Motor neuron (in vitro differentiated cells): ENCODE results near the gene SUN2. TPM values are rescaled to one million over a fixed set of nuclear protein-coding genes. Genes with fewer than 3 reads are reported as not detected.
A peak's percentile ranks its signal among the peaks of the same experiment; 100 is the strongest.

Experiments used
- ATAC-seq, 8 experiments: fragments of 200-7000 bp; cut with Tn5 transposase; replicated peaks in 6 of 8; 2 replicates each; pipeline ENCODE4 v1.8.0; 2021; ENCODE audit warnings: mild to moderate bottlenecking in 8 of 8, moderate library complexity in 8 of 8
- H3K27ac ChIP-seq, 2 donors: fragments of 250-450 bp; sonication (Bioruptor Pico); 2 replicates each; pipeline ENCODE4 v1.9.0; 2021; ENCODE audit warnings: antibody characterized with exemption in 2 of 2, mild to moderate bottlenecking in 2 of 2, moderate library complexity in 1 of 2
- H3K4me1 ChIP-seq, 2 donors: fragments of 250-450 bp; sonication (Bioruptor Pico); replicated peaks in 1 of 2; 2 replicates each; pipeline ENCODE4 v1.6.1; 2021; ENCODE audit warnings: antibody characterized with exemption in 2 of 2, mild to moderate bottlenecking in 2 of 2, moderate library complexity in 1 of 2
- H3K4me3 ChIP-seq, 5 donors: fragments of 250-450 bp; sonication (Bioruptor Pico); 2 replicates each; pipeline ENCODE4 v1.9.0; 2021; ENCODE audit warnings: antibody characterized with exemption in 5 of 5, mild to moderate bottlenecking in 5 of 5, moderate library complexity in 4 of 5
- WGBS, 10 experiments: fragments of 450-650 bp; shearing (Covaris generic); methylation state at CpG; one replicate each; pipeline ENCODE4 v1.0.0; 2022; 5-methylcytosine and 5-hydroxymethylcytosine counted together
- in situ Hi-C, 9 experiments: fragments of 400-800 bp; cut with MboI; loops; one replicate each; pipeline ENCODE4 v1.15.0; 2021; ENCODE audit warnings: low sequenced_read_pairs in 9 of 9, low pct_unique_long_range_greater_than_20kb in 2 of 9; ENCODE audit not compliant: unreplicated experiment in 9 of 9
- total RNA-seq, 8 experiments: library from RNA; unstranded; fragments of 300-600 nt; gene quantifications; 2 replicates each; pipeline versions ENCODE4 v1.2.3 to v1.2.4, GENCODE V29; 2022

SUN2 gene
- total RNA-seq, 8 experiments from 2014 or later: 29.8 to 49.9 (median 38.0) TPM

DNA sequence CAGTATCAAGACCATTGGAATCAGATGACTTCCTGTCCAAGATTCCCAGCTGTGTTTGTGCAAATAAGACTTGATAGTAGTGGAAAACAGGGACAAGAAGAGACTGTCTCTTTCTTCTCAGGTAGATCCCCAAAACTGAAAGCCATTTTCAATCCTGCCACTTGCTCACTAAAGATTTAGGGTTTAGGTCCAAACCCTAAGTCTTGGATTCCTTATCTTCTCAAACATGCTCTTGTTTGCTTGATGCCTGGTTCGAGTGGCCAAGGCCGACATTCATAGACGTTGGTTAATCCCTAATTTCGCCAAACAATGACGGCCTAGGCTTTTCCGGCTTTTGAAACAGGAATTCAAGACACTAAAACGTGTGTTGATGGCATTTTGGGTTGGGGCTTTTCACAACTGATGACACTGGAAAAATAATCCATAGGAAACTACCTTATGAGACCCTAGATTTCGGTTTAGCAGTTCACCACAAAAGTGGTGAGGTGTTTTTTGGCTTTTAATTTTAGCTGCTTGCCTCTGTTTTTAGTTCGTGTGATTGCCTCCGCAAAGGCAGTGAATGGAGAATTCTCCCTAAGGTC lies 51.1 kb downstream of the SUN2 start:
- 0 to 39% (median 17%) methylated on average over 3 to 10 of the region's 10 CpGs for WGBS, 10 experiments
- ATAC-seq: no peak
- peak overlapping the region; percentile 29 to 37 (median 31) for H3K4me3 ChIP-seq
- peaks cover 8 to 24% of the 10 kb centered on the region in 2 donors for H3K4me1 ChIP-seq
- in situ Hi-C loops: no loop called here
- peak overlapping the region; percentile 50 to 60 for H3K27ac ChIP-seq

GRCh38 chr22:38700789-38701628 lies 54.8 kb downstream of the SUN2 start, which contains the start of gene JOSD1:
Gene JOSD1 (minus strand): TSS chr22:38700943. CDS start chr22:38699987, 956 bp downstream.
- in situ Hi-C loops: no loop called here
- Histone ChIP-seq H3K27ac (peak within 1 kb of the TSS; percentile 90 to 92), H3K4me1 (peaks cover 32 to 41% of the 10 kb centered on the region in 2 donors), H3K4me3 (peak within 1 kb of the TSS; percentile 72 to 99 (median 83))
- ATAC-seq: peak; percentile 35 to 52 (median 48)
- WGBS, 10 experiments: 0 to 30% (median 3%) methylated on average over 2 to 21 of the region's 94 CpGs; no CpG with 5 or more reads in 5 of the 10 experiments

GRCh38 chr22:38700270-38700788 lies 55.5 kb downstream of the SUN2 start:
- H3K4me1 ChIP-seq: peaks cover 32 to 41% of the 10 kb centered on the region in 2 donors
- ATAC-seq: peak in 3 of 8 experiments; percentile 37 to 45 (median 44)
- peak overlapping the region; percentile 72 to 99 (median 83) for H3K4me3 ChIP-seq
- peak overlapping the region; percentile 90 to 92 for H3K27ac ChIP-seq
- 0 to 5% (median 0%) methylated on average over 3 to 15 of the region's 57 CpGs; no CpG with 5 or more reads in 4 of the 10 experiments for WGBS, 10 experiments
- in situ Hi-C loops: no loop called here

DNA sequence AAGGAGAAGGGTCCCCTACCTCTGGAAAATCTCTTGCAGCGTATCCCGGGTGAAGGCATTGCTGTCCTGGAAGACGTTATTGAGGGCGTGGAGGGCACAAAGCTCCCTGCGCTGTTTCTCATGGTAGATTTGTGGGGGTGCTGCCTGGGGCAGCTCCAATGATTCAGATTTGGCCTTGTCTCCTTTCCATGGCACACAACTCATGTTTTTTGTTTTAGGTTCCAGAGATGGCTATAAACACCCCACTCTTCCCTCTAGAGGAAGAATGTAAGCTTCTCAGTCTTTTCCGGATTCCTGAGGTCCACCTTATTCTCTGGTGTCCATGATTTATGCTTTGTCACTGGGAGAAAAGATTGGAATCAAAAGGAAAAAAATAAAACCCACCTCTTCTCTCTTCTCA lies 56.0 kb downstream of the SUN2 start:
- ATAC-seq: no peak
- H3K4me3 ChIP-seq: peak overlapping the region; percentile 72 to 99 (median 83)
- in situ Hi-C loops: no loop called here
- 0 to 18% (median 0%) methylated on average over 1 to 6 of the region's 6 CpGs; no CpG with 5 or more reads in 3 of the 10 experiments for WGBS, 10 experiments
- H3K4me1 ChIP-seq: peaks cover 31 to 40% of the 10 kb centered on the region in 2 donors
- H3K27ac ChIP-seq: peak overlapping the region in 1 of 2 donors; percentile 92

GRCh38 chr22:38699143-38699542 lies 56.7 kb downstream of the SUN2 start:
- 31 to 100% (median 68%) methylated on average over 1 to 5 of the region's 5 CpGs; no CpG with 5 or more reads in 2 of the 10 experiments for WGBS, 10 experiments
- no peak for ATAC-seq
- in situ Hi-C loops: no loop called here
- H3K4me1 ChIP-seq: peaks cover 27 to 36% of the 10 kb centered on the region in 2 donors
- no peak overlapping the region for H3K27ac ChIP-seq
- peak overlapping the region; percentile 72 to 99 (median 83) for H3K4me3 ChIP-seq

GRCh38 chr22:38698407-38699094 lies 57.2 kb downstream of the SUN2 start:
- in situ Hi-C loops: no loop called here
- Histone ChIP-seq H3K4me3 (peak overlapping the region; percentile 72 to 99 (median 83)), H3K27ac (no peak overlapping the region), H3K4me1 (peaks cover 27 to 36% of the 10 kb centered on the region in 2 donors)
- 80 to 100% (median 93%) methylated on average over 1 to 9 of the region's 13 CpGs; no CpG with 5 or more reads in 1 of the 10 experiments for WGBS, 10 experiments
- ATAC-seq: no peak

DNA sequence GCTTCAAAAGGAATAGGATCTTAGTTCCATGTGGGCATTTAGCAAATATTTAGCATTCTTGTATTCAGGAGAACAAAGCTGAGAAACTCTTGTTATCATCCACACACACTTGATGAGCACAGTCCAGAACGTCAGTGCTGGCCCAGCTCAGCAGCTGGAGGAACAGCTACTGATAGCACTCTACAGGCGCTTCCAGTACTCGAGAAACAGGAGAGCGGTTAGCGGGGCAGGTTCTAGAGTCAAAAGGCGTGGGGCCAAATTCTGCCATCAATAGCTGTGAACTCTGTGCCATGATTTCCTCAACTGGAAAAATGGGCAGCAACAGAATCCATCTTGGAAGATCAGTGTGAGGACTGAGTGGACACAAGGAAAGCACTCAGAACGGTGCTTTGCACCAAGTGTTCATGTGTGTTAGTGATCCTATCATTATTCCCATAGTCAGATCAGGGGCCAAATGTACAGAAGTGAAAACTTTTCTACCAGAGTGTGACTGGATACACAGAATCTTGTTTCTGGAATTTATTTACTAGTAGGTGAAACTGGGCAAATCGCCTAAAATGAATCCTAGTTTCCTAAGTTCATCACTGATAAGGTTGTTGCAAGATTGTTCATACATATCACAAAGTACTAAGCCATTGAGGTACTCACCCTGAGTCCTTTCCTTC lies 58.2 kb downstream of the SUN2 start:
- Histone ChIP-seq H3K4me3 (peak overlapping the region in 3 of 5 donors; percentile 77 to 99 (median 83)), H3K27ac (no peak overlapping the region), H3K4me1 (peaks cover 27 to 34% of the 10 kb centered on the region in 2 donors)
- ATAC-seq: no peak
- in situ Hi-C loops: no loop called here
- WGBS, 10 experiments: 60 to 100% (median 86%) methylated on average over 1 to 7 of the region's 8 CpGs; no CpG with 5 or more reads in 3 of the 10 experiments

GRCh38 chr22:38696606-38697424 lies 59.0 kb downstream of the SUN2 start:
- peak in 2 of 8 experiments; percentile 4 for ATAC-seq

DNA sequence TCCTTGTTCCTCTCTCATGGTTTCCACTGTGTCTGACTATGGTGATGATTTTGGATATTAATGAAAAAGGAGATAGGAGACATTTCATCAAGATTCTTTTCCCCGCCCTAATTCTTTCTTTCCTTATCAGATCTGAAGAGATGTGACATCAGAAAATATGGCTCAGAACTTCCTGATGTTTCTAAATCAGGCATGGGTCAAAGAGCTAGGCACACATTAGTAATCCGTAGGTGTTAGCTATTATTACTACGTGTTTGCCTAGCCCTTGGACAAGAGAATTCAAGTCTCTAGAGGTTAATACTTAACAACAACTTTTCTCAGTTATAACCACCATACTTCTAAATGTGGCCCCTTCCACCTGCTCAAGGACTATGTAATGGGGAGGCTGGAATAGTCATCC lies 60.9 kb downstream of the SUN2 start:
- WGBS, 10 experiments: 45 to 96% (median 82%) methylated on average over 2 to 3 of the region's 3 CpGs; no CpG with 5 or more reads in 2 of the 10 experiments
- H3K4me1 ChIP-seq: peaks cover 27 to 38% of the 10 kb centered on the region in 2 donors
- no peak overlapping the region for H3K4me3 ChIP-seq
- in situ Hi-C loops: no loop called here
- no peak overlapping the region for H3K27ac ChIP-seq
- no peak for ATAC-seq

More at GRCh38 chr22:38696606-38697424, 59.0 kb downstream of the SUN2 start:
- peak overlapping the region in 4 of 5 donors; percentile 3 to 99 (median 9) for H3K4me3 ChIP-seq
- peaks cover 27 to 35% of the 10 kb centered on the region in 2 donors for H3K4me1 ChIP-seq
- WGBS, 10 experiments: 25 to 83% (median 48%) methylated on average over 1 to 3 of the region's 3 CpGs; no CpG with 5 or more reads in 3 of the 10 experiments
- in situ Hi-C loops: no loop called here
- H3K27ac ChIP-seq: no peak overlapping the region

DNA sequence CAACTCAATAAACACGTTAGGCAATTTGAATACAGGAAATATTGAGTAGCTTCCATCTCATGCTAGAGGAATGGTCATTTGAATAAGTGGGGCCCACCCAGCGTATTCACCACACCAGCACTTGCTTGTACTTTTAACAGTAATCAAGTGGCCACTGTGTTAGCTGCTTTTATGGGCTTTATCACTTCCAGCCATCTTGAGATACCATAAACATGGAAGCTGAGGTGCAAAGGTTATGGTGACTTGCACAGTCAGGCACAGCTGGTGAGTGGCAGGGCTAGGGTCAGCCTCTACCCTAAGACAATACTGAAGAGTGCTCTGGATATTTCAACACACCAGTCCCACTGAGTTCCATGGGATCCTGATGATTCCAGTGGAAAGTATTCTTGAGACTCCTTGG lies 61.7 kb downstream of the SUN2 start:
- peak in 3 of 8 experiments; percentile 84 to 90 (median 87) for ATAC-seq
- H3K4me3 ChIP-seq: no peak overlapping the region
- 0 to 100% (median 88%) methylated on average over 1 to 2 of the region's 2 CpGs; no CpG with 5 or more reads in 1 of the 10 experiments for WGBS, 10 experiments
- no peak overlapping the region for H3K27ac ChIP-seq
- in situ Hi-C loops: no loop called here
- H3K4me1 ChIP-seq: peaks cover 27 to 36% of the 10 kb centered on the region in 2 donors

DNA sequence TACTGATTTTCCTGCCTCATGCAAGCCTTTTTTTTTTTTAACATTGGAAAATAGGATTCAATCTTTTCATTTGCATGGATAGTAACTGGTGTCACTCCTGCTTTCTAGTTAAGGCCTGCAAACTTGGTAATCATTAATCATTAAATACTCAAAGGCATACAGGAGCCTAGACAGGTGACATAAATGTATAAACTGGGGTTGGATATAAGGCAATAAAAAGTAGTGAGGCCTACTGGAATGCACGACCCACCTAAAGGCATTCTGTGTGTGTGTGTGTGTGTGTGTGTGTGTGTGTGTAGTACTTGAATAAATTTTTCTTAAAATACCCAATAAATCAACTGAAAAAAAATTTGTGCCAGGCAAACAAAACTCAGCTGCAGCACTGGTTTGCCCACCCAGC lies 66.1 kb downstream of the SUN2 start:
- in situ Hi-C loops: no loop called here
- Histone ChIP-seq H3K4me3 (no peak overlapping the region), H3K4me1 (peaks cover 0 to 9% of the 10 kb centered on the region in 2 donors), H3K27ac (no peak overlapping the region)
- no peak for ATAC-seq
- 29 to 100% (median 100%) methylated on average over 1 of the region's 1 CpG; no CpG with 5 or more reads in 5 of the 10 experiments for WGBS, 10 experiments
